ENCODE measurements around the gene RAX2.
"Not testable (repeated sequence)": the region's sequence is repeated elsewhere in the genome, so short reads cannot be mapped to it uniquely, and the experiment has no call there.

RAX2 gene

GRCh38 chr19:3757705-3758104 is 14.3 kb downstream of the RAX2 start:
- DNase-seq, result not testable (repeated sequence)

GRCh38 chr19:3753631-3754410 is 18.2 kb downstream of the RAX2 start:
- no peak for DNase-seq

GRCh38 chr19:3752492-3752891 is 19.5 kb downstream of the RAX2 start:
- DNase-seq, result no peak

GRCh38 chr19:3751236-3751635 is 20.8 kb downstream of the RAX2 start:
- no peak for DNase-seq

DNA sequence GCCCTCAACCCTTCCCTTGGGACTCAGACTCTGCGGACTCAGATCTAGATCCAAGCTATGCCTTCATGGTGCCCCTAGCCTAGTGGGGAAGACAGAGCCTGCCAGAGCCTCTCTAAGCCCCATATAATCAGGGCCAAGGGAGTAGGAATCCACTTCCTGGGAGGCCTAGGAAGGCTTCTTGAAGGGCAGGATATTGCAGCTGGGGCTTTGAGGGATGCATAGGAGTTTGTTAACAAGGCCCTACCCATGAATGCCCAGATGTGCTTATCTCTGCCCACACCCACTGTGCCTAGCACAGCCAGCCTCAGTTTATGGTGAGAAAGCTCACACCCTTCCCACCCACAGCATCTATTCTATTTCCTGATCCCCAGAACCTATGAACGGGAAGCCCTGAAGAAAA is 21.8 kb downstream of the RAX2 start:
- DNase-seq, result no peak

DNA sequence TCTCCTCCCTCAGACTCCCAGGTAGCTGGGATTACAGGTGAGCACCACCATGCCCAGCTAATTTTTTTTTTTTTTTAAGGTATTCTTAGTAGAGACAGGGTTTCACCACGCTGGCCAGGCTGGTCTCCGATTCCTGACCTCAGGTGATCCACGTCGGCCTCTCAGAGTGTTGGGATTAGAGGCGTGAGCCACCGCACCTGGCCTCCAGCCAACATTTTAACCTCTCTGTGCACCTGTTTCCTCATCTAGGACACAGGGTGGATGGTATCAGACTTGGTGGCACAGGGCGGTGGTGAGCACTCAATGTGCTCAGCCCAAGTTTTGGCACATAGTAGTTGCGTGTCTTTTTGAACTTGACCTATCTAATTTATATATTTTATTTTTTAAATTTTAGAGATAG is 23.1 kb downstream of the RAX2 start:
- no peak for DNase-seq

GRCh38 chr19:3746371-3747056 is 25.5 kb downstream of the RAX2 start:
- DNase-seq, result no peak

DNA sequence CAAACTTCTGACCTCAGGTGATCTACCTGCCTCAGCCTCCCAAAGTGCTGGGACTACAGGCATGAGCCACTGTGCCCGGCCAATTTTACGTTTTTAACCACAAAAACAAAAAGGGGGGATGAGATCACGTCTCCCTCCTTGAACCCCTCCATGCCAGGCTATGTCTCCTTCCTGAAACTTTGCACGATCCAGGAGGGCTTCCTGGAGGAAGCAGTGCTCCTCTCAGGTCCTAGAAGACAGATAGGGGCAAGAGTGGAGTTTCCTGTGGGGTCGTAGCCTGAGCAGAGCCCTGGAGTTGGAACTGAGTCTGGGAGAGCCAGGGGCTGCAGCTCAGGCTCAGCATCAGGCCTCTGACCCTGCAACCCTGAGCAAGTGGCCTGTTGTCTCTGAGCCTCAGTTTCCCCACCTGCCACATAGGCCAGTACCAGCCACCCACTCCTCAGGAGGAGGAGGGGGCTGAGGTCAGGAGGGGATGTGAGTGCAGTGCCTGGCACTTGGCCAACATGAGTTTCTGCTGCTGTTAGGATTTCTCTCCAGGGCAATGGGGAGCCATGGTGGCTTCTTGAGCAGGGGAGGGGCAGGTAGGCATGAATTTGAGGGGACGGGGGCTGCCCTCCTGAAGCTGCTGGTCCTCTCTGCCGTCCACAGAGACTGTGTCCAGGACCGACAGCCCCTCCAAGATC is 26.5 kb downstream of the RAX2 start:
- DNase-seq, result no peak

DNA sequence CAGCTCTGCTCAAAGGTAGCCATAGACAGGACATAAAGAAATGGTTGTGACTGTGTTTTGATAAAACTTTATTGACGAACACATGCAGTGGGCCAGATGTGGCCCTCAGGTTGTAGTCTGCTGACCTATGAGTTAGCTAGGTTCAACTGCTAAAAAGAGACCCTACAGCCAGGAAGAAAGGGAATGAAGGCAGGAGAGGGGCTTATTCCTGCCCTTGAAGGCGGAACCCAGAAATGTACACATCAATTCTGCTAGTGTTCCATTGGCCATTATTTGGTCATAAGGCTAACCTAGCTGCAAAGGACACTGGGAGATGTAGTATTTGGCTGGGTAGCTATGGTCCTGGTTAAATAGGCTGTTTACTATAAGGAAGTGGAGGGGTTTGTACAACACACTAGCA is 28.5 kb downstream of the RAX2 start:
- DNase-seq, result no peak

DNA sequence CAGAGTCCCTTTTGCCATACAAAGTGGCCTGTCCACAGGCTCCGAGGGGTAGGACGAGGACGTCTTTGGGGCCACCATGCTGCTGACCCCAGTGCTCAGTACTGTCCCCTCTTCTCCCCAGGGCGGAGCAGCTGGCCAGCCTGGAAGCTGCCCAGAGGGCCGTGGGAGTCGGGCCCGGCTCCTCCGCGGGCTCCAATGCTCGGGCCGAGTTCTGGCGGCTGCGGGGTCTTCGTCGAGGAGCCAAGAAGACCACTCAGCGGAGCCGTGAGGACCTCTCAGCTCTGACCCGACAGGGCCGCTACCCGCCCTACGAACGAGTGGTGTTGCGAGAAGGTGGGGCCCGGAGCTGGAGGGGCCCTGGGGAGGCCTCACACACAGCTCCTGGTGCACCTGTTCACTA is 31.6 kb downstream of the RAX2 start:
- DNase-seq, result no peak

- no peak for DNase-seq
These were observed 33.4 kb downstream of the RAX2 start for GRCh38 chr19:3738477-3739220.

DNA sequence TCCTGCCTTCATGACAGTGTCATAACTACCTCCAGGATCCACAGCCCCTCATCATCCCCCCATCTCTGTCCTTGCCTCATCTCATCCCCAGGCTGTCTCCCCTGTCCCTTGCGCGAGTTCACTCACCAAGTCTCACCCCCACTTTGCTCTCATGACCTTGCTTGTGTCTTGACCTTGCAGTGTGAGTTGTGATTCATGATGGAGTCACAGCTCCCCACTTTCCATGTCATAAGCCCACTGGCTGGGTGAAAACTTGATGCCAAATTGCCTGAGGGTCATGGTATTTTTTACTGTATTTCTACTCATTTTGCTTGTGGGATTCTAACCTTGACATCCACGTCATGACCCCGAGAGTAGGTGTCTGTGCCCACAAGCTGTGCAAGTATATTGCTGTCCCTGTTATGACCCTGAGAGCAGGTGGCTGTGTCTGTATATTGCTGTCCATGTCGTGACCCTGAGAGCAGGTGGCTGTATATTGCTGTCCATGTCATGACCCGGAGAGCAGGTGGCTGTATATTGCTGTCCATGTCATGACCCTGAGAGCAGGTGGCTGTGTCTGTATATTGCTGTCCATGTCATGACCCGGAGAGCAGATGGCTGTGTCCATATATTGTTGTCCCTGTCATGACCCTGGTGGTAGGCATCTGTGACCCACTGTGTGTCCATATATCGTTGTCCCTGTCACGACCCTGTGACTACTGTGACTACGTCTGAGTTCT is 34.4 kb downstream of the RAX2 start:
- no peak for DNase-seq

DNA sequence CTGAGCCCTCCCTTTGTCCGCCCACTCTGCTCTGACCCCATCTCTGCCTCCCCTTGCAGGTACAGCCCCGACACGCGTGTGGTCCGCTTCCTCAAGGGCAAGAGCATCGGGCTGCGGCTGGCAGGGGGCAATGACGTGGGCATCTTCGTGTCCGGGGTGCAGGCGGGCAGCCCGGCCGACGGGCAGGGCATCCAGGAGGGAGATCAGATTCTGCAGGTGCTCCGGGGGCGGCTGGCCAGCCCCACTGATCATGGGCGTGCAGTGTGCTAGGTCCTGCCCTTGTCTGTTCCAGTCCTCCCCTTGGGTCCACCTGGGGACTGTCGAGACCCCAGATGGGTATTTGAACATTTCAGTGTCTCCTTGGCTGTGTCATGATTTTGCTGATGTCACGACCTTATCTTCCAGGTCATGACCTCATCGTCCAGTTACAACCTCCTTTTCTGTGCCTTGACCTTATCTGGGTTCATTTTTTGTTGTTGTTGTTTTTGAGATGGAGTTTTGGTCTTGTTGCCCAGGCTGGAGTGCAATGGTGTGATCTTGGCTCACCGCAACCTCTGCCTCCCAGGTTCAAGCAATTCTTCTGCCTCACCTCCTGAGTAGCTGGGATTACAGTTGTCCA is 35.8 kb downstream of the RAX2 start:
- DNase-seq, result no peak

- no peak for DNase-seq
These were observed 37.8 kb downstream of the RAX2 start for GRCh38 chr19:3734310-3734600.

DNA sequence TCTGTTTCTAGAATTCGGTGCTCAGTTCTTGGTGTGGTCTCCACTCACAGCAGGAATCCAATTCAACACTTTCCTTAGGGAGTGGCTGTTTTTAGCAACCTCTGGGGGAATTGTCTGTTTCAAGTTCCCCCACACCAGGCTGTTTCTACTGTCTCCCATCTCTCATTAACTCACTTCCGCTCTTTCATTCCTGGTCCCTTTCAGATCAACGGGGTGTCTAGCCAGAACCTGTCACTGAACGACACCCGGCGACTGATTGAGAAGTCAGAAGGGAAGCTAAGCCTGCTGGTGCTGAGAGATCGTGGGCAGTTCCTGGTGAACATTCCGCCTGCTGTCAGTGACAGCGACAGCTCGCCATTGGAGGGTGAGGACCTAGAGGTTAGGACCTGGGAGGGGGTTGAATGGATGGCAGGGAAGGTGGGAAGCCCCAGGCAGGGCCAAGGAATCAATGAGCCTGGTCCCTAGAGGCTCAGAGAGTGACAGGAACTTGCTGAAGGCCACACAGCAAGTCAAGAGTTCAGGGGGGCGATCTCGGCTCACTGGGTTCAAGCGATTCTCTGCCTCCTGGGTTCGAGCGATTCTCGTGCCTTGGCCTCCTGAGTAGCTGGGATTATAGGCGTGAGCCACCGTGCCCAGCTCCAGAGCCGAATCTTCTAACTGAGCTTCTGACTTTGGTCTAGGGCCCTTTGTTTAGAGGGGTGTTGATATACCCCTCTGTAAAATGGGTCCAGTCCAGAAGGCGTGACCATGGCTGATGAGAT is 38.3 kb downstream of the RAX2 start:
- DNase-seq, result no peak

- no peak for DNase-seq
These were observed 39.9 kb downstream of the RAX2 start for GRCh38 chr19:3732108-3732507.

DNA sequence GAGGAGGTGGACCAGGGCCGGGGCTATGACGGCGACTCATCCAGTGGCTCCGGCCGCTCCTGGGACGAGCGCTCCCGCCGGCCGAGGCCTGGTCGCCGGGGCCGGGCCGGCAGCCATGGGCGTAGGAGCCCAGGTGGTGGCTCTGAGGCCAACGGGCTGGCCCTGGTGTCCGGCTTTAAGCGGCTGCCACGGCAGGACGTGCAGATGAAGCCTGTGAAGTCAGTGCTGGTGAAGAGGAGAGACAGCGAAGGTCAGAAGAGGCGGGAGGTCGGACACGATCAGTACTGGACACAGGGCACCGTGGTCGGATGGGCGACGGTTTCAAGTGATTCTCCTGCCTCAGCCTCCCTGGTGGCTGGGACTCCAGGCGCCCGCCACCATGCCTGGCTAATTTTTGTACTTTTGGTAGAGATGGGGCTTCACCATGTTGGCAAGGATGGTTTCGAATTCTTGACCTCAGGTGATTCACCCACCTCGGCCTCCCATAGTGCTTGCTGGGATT is 41.5 kb downstream of the RAX2 start:
- DNase-seq, result no peak

GRCh38 chr19:3725640-3726310 is 46.3 kb downstream of the RAX2 start:
- no peak for DNase-seq

GRCh38 chr19:3725121-3725520 is 46.9 kb downstream of the RAX2 start:
- no peak for DNase-seq

DNA sequence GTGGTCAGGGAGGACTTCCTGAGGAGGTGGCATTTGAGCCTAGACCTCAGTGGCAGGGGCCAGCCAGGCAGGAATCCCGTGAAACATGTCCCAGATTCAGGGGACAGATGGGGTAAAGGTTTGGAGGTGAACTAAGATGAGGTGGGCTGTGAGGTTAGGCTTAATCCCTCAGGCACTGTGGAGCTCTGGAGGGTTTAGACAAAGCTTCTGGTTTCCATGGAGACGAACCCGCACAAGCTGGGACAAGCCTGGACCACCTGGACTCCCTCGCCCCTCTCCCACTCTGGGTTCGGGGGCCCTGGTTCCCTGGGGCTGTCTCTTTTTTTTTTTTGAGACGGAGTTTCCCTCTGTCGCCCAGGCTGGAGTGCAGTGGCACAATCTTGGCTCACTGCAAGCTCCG is 48.1 kb downstream of the RAX2 start:
- no peak for DNase-seq

GRCh38 chr19:3723110-3723488 is 48.9 kb downstream of the RAX2 start:
- DNase-seq, result no peak
